Purkinje cell (primary cell): Measurements from ENCODE around the gene UGT2B15. TPM values are rescaled to one million over a fixed set of nuclear protein-coding genes. Genes with fewer than 3 reads are reported as not detected.

ENCODE experiments used
- polyA plus RNA-seq: library from polyadenylated mRNA; unstranded; fragments of >200 nt; fragmentation: Nextera tagmentation; gene quantifications from 2 replicates; pipeline ENCODE4 v1.2.1, GENCODE V29; 2014

UGT2B15 gene
- not detected in 2 replicates for polyA plus RNA-seq

GRCh38 chr4:68670479-68670939 lies at the start of gene UGT2B15:
Gene UGT2B15, minus strand, starts transcription at chr4:68670652. Its CDS starts 34 bp downstream, at chr4:68670618.

Other genes starting within 250 kb of the UGT2B15 start
- not detected in 2 replicates for gene TMPRSS11E, start 223.2 kb downstream of the UGT2B15 start, polyA plus RNA-seq
- gene UGT2B17, start 94.3 kb downstream of the UGT2B15 start, polyA plus RNA-seq, result not detected in 2 replicates
- not detected in 2 replicates for gene UGT2B10, start 145.3 kb upstream of the UGT2B15 start, polyA plus RNA-seq